ACHN (cell line): ENCODE results near the gene NUDT8.
A peak's percentile ranks its signal among the peaks of the same experiment; 100 is the strongest.

Experiments
- DNase-seq: peaks from one replicate; pipeline ENCODE4 v3.0.0-alpha.2; 2015
- in situ Hi-C: cut with HindIII; loops from 2 replicates; pipeline ENCODE4 v1.10.0; 2017; ENCODE audit warnings: low sequenced_read_pairs, low pct_ligation_motif_present, low pct_unique_long_range_greater_than_20kb

The NUDT8 gene, protein sequence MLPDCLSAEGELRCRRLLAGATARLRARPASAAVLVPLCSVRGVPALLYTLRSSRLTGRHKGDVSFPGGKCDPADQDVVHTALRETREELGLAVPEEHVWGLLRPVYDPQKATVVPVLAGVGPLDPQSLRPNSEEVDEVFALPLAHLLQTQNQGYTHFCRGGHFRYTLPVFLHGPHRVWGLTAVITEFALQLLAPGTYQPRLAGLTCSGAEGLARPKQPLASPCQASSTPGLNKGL

DNA sequence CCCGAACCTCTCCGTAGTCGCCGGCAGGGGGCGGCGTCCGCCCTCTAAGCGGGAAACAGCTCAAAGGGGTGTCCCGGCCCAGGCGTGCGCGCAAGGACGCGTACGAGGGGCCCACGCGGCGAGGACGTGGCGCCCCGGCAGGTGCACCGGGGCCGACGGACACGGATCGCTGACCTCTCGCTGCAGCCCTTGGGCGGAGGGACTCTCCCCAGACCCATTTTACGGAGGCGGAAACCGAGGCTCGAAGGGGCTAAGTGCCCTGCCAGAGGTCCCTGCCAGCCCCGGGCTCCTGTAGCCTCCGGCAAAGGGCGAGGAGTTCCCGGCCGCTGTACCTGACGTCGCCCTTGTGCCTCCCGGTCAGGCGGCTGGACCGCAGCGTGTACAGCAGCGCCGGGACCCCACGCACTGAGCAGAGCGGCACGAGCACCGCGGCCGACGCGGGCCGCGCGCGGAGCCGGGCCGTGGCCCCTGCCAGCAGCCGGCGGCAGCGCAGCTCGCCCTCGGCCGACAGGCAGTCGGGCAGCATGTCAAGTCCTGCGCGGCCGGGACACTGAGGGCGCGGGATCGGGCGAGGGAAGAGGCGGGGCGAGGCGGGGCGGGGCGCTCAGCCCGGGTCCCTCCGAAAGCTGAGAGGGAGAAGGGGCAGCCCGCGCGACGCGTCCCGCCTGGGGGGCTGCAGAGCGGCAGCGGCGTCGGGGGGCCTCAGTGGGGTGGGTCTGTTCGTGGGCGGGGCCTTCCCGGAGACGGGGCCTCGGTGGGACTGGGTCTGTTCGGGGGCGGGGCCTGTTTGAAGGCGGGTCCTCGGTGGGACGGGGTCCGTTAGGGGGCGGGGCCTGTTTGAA lies at the start of gene NUDT8:
TSS of gene NUDT8 (minus strand) at position 552 of the 842 bp plus-strand sequence. CDS start at position 526, 26 bp downstream.
- in situ Hi-C loops = no loop called here
- peak; percentile 74 for DNase-seq

DNA sequence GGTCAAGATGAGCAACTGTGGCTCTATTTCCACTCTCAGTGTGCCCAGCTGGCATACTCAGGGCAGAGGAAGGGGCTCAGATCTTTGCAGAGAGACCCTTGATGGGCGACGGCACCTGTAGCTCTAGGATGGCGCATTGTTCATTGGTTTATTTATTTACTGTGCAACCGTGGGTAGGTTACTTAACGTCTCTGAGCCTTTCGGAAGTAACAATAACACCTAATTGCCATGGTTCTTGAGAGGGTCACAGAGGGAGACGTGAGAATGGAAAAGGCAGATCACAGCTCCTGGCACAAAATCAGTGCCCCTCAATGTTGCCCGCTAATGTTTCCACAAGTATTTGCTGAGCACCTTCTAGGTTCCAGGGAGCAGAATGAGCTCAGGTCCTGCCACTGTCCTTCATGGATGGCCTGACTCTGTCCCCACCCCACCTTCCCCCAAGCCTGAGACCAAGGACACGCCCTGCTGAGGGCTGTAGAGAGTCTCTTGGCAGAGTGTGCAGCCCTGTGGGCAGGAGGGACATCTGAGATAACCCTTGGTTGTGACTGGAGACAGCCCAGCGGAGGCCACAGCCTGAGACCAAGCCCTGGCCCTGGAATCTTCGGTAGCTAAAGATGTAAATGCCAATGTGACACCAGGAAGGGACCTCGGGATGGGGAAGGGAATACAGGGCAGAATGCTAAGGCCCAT lies 45.5 kb upstream of the NUDT8 start:
- no peak for DNase-seq
- in situ Hi-C loops = no loop called here

DNA sequence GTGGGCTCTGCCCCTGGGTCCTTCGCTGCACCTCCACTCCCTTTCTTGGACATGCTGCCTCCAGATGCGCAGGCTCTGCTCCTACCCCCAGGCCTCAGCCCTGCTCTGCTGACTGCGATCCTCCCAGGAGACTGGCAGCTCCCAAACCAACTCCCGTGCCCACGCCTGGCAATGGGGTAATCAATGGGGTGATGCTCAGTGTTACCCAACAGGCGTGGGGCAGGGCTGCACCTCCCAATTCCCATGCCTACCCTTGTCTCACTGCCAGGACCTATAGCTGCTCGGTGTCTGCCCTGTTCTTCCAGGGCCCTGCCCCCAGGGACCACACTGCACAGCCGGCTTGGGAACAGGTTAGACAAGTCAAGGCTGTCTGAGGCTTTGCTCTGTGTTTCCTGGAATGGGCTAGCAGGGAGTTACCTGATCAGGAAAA lies 44.7 kb upstream of the NUDT8 start, which contains the start of gene ALDH3B2:
TSS of gene ALDH3B2 (minus strand) at position 182 of the 430 bp plus-strand sequence. CDS start 7,688 bp downstream, outside the sequence.
- DNase-seq = no peak
- in situ Hi-C loops = no loop called here

DNA sequence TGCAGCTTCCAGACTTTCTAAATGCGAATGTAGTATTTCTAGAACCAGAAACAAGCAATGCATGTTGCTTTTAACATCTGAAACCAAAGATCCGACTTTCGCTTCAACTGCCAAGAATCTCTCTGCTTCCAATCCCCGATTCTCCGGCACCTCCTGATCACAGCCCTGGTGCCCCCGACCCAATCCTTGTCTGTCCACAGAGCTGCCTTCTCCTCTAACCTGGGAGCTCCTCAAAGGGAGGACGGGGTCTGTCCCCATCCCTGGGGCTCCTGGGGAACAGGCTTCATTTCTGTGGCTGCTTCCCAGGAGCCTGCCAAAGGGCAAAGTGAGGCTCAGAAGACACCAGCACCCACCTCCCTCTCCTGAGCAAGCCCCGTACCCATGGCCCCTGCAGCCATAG lies 44.2 kb upstream of the NUDT8 start:
- in situ Hi-C loops = no loop called here
- DNase-seq = no peak

DNA sequence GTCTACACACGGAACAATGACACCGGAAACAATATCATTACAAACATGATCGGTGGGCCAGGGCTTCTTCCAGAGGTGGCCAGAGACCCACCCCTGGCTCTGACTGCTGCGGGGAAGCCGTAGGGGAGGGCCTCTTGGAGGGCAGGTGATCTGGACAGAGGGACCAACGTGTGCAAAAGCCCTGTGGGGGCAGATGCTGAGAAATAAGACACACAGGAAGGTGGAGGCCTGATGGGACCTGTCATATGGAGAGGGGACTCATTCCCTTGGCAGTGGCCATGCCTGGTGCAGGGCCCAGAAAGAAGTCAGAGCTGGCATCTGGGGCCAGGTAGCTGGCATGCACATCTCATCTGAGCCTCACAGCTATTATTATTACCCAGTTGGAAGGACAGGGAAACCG lies 43.6 kb upstream of the NUDT8 start:
- DNase-seq = no peak
- in situ Hi-C loops = no loop called here

DNA sequence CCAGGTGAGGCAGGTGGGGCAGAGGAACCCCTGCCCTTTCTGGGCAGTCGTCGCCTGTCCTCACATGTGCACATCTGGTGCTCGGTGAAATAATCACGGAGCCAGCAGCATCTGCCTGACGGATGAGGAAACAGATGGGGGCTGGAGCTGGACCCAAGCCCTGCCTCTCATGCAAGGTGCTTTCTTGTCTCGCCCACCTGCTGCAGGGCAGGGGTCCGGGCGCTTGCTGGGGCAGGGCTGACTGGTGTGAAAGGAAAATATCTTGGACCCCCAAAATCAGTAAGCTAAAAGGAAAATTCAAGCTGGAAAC lies 41.4 kb upstream of the NUDT8 start:
- no peak for DNase-seq
- in situ Hi-C loops = no loop called here

DNA sequence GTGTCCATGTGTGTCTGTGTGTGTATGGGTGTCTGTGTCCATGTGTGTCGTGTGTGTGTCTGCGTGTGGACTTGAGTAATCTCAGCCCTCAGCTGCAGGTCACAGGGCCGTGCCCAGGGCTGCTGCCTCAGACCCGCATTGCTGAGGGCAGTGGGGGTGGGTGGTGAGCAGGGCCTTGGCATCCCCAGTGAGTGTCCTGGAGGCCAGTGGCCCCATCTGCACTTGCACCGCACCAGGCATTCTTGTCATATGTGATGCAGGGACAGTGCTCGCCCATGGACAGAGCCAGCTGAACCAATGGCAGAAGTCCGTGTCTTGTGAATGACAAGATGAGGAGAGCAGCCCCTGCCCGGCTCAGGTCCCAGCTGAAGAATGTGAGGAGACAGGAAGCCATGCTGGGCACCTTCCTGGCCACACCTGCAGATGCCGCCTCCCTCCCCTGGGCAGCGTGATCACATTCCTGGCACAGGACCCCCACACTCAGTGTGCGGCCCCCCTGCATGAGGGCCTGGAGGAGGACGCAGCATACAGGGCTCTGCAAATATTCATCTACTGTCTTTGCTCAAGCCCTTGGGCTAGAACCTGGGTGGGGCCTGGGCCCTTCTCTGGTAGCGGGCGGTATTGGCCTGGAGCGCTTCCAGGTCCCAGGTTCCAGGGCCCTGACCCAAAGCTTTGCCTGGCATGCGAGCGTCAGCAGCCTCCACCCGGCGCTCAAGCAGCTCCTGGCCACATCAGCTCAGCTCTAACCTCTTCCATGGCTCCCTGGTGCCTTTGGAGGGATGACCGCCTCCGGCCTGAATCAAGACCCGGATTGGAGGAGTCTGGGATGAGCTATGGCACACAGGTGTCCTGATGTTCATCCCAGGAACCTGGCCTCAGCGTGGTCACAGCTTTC lies 40.8 kb upstream of the NUDT8 start:
- in situ Hi-C loops = no loop called here
- no peak for DNase-seq

DNA sequence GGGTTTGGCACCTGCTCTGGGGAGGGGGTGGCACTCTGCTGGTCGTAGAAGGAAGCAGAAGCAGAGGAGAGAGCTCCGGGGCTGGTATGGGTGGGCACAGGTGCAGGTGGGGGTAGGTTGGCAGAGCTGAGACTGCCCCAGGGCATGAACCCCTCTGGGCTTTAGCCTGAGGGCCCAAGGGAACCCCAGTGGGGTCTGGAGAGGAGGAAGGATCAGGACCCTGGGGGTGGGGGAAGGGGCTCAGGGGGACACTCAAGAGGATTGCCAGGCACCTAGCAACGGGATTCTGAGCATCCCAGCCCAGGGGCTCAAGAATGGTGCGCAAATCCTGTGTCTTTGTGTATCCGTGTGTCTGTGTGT lies 38.4 kb upstream of the NUDT8 start:
- DNase-seq = no peak
- in situ Hi-C loops = no loop called here

DNA sequence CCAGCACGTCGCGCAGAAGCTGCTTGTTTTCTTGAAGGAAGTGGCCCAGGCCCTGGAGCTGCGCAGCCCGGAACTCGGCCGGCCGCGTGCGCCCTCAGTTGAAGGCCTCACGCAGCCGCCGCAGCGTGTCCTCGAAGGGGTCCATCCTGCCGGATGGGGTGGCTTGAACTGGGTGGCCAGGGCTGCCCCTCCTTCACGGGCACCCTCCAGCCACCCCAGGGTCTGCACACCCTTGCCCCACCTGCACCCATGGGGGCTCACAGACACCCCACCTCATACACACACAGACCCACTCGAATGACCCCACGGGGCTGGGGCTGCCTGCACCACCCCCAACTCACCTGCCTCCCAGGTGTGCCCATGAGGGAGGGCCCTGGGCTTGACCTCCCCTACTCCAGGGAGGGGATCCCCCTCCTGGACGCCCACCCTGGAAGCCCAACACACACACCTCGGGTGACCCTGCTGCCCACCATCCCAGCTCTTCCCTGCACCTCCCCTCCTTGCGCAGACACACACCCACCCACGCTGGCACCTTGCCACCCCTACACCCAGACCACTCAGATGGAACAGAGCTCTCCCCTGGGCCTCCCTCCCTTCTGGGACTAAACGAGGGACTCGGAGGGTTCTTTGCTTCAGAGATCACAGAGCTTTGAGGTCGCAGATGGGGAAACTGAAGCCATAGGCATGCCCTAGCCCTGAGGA lies 37.9 kb upstream of the NUDT8 start:
- DNase-seq = no peak
- in situ Hi-C loops = no loop called here

DNA sequence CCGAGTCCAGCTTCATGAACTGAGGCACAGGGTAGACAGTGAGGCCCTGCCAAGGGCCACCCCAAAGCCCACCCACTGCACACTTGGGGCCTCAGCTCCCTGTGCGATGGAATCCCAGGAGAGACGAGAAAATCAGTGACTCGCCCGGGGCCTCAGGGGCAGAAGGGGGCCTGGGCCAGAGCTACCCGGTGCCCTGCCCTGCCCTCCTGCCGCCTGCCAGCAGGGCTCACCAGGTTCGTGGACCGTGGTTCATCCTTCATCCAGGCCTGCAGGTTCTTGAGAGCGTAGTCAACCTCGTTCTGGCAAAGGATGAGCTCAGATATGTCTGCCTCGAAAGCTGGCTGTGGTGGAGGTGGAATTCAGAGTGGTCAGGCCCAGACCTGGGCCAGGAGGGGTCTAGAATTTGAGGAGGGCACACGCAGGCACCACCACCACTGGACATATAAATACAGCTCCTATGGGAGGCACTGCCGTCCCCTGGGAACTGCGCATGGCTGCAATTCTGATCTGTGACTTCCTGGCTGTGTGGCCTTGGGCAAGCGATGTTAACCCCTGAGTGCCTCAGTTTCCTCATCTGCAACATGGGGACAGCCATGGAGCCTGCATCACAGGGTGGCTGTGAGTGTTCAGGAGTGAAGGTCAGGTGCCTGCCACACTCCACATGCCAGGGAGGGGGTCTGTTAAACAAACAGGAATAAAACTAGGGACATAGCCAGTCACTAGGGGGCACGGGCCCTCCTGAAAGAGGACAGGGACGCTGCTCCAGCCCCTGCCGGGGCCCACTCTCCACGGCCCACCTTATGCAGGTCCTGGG lies 37.1 kb upstream of the NUDT8 start:
- in situ Hi-C loops = no loop called here

DNA sequence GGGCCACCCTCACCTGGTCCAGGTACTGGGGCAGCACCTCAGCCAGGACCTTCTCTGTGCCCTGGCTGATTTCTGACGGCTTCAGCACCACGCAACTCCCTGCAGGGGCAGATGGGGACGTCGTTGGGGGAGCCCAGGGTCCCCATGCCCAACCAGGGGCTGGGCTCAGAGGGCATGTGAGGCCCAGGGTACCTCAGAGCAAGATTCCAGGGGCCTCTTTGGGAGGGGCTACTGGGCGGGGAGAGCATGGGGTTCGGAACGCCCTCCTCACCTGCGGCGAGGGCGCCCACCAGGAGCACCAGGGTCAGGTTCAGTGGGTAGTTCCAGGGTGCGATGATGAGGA lies 36.5 kb upstream of the NUDT8 start:
- in situ Hi-C loops = no loop called here
- no peak for DNase-seq

More for the DNA sequence above, 37.1 kb upstream of the NUDT8 start:
- no peak for DNase-seq

DNA sequence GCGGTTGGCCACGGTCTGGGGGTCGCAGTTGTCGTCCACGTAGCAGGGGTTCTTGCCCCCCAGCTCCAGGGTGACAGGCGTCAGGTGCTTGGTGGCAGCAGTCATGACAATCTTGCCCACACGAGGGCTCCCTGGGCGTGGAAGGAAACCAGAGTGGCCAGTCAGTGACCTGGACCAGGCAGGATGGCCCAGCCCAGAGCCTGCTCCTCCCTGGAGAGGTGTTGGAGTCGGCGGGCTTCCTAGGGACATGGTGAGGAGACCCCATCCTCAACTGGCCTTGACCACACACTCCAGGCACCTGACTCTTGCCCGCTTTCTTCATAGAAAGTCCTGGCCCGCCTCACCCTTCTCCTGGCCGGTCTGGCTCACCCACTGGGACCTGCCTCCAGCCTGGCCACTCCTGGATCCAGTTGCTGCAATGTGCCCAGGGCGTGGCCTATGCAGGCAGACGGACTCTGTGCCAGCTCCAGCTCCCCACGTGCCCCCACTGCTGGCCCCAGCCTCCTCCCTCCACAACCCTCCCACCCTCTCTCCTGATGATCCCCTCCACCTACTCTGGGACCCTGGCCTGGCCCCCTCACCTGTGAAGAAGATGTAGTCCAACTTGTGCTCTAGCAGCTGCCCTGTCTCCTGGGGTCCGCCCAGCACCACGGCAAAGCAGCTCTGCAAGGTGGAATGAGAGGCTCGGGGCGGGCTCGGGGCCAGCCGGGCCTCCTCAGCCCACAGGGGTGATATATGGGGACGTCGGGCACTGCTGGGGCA lies 36.0 kb upstream of the NUDT8 start:
- in situ Hi-C loops = no loop called here
- no peak for DNase-seq

DNA sequence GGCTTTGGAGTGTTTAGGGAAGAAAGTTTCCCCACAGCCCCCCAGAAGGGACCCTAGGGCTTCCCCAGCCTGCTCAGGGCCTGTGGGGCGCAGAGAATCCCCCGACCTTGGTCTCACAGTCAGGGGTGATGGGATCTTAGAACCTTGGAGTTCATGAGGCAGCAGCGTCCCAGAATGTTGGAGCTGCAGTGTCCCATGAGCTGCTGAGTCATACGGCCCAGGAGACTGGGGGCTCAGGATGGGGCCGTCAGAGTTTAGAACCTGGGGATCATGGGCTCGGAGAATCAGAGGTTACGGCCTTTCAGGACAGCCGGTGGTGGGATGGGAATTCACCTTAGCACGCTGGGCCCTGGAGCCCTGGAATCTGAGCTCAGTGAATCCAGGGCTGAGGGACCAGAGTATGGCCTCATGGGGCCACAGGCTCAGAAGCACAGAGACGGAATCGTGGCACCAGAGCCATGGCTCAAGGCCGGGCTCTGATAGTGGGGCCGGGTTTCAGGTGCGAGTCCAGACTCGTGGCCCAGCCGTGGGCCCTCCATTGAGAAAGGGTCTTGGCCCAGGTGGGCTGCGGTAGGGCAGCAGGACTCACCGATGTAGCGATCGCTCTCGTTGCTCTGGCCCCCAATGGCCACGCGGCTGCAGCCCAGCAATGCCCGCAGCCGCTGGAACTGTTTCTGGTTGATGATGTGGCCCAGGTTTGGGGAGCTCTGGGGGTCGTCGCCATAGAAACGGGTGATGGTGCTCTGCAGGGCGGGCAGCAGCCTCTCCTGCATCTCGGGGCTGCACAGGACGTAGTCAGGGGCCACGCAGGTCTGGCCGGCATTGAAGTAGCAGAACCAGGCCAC lies 35.2 kb upstream of the NUDT8 start:
- in situ Hi-C loops = no loop called here
- no peak for DNase-seq

DNA sequence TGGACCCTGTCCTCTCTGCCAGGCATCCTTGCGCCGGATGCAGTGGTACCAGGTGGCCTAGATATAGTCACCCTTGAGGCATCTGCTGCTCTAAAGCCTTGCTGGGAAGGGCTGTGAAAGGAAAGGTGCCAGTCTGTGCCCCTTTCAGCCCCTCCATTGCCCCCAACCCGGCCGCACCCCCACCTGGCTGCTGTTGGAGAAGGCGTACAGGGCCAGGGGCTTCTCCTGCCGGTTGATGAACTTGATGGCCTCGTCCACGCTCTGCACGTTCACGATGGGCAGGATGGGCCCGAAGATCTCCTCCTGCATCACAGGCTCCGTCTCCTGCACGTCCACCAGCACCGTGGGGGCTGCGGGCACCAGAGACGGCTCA lies 34.5 kb upstream of the NUDT8 start:
- no peak for DNase-seq
- in situ Hi-C loops = no loop called here

DNA sequence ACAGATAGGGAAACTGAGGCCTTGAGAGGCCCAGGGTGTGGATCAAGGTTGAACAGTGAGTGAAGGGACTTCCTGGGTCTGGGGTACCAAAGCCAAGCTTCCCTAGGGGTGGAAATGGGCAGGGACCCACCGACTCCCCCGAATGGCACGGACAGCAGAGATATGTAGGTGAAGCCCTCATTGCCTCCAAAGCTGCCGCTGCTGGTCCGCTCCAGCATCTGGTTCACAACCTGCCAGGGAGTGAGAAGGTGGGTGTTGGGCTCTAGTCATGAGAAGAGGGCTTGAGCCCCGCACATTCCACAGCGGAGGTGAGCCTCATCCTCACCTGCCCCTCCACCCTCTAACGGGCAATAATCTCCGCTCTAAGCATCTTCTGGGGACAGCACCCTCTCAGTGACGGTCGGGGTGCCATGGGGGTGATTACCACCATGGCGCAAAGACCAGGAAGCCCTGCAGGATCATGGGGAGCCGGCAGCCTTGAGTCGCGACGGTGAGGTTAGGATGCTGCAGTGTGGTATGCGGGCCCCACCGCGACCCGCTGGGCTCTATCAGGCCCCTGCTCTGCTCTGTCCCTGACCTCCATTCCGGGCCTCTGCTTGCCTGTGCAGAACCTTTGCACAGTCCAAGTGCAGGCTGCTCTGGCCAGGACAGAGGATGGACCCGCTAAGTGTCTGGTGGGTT lies 33.9 kb upstream of the NUDT8 start:
- in situ Hi-C loops = no loop called here

More for the DNA sequence above, 33.9 kb upstream of the NUDT8 start:
- no peak for DNase-seq
